ENCODE data around the gene C10orf53.

GRCh38 chr10:49644035-49644646 lies 35.3 kb upstream of the C10orf53 start:
- TF ChIP-seq, protein P1, sequence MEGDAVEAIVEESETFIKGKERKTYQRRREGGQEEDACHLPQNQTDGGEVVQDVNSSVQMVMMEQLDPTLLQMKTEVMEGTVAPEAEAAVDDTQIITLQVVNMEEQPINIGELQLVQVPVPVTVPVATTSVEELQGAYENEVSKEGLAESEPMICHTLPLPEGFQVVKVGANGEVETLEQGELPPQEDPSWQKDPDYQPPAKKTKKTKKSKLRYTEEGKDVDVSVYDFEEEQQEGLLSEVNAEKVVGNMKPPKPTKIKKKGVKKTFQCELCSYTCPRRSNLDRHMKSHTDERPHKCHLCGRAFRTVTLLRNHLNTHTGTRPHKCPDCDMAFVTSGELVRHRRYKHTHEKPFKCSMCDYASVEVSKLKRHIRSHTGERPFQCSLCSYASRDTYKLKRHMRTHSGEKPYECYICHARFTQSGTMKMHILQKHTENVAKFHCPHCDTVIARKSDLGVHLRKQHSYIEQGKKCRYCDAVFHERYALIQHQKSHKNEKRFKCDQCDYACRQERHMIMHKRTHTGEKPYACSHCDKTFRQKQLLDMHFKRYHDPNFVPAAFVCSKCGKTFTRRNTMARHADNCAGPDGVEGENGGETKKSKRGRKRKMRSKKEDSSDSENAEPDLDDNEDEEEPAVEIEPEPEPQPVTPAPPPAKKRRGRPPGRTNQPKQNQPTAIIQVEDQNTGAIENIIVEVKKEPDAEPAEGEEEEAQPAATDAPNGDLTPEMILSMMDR (IDR thresholded peaks at IDR 0.05): no peak
- TF ChIP-seq, protein P2, sequence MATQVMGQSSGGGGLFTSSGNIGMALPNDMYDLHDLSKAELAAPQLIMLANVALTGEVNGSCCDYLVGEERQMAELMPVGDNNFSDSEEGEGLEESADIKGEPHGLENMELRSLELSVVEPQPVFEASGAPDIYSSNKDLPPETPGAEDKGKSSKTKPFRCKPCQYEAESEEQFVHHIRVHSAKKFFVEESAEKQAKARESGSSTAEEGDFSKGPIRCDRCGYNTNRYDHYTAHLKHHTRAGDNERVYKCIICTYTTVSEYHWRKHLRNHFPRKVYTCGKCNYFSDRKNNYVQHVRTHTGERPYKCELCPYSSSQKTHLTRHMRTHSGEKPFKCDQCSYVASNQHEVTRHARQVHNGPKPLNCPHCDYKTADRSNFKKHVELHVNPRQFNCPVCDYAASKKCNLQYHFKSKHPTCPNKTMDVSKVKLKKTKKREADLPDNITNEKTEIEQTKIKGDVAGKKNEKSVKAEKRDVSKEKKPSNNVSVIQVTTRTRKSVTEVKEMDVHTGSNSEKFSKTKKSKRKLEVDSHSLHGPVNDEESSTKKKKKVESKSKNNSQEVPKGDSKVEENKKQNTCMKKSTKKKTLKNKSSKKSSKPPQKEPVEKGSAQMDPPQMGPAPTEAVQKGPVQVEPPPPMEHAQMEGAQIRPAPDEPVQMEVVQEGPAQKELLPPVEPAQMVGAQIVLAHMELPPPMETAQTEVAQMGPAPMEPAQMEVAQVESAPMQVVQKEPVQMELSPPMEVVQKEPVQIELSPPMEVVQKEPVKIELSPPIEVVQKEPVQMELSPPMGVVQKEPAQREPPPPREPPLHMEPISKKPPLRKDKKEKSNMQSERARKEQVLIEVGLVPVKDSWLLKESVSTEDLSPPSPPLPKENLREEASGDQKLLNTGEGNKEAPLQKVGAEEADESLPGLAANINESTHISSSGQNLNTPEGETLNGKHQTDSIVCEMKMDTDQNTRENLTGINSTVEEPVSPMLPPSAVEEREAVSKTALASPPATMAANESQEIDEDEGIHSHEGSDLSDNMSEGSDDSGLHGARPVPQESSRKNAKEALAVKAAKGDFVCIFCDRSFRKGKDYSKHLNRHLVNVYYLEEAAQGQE (IDR thresholded peaks at IDR 0.05; ENCODE audit: insufficient read depth in 1 of 2, low read depth in 2 of 2, low read length in 1 of 2): no peak
- TF ChIP-seq POLR2AphosphoS5 (IDR thresholded peaks at IDR 0.05; ENCODE audit: low read depth, low read length): no peak
- no peak for TF ChIP-seq SIN3A (IDR thresholded peaks at IDR 0.05; ENCODE audit: borderline replicate concordance, insufficient read depth, low read depth, low read length)
- TF ChIP-seq TCF7L2 (IDR thresholded peaks at IDR 0.05; ENCODE audit: low read depth, low read length): no peak

Data from Panc1 (cell line).